ENCODE measurements around the gene OR1D2.
"Not testable (repeated sequence)": the region's sequence is repeated elsewhere in the genome, so short reads cannot be mapped to it uniquely, and the experiment has no call there.

OR1D2 gene, protein sequence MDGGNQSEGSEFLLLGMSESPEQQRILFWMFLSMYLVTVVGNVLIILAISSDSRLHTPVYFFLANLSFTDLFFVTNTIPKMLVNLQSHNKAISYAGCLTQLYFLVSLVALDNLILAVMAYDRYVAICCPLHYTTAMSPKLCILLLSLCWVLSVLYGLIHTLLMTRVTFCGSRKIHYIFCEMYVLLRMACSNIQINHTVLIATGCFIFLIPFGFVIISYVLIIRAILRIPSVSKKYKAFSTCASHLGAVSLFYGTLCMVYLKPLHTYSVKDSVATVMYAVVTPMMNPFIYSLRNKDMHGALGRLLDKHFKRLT

DNA sequence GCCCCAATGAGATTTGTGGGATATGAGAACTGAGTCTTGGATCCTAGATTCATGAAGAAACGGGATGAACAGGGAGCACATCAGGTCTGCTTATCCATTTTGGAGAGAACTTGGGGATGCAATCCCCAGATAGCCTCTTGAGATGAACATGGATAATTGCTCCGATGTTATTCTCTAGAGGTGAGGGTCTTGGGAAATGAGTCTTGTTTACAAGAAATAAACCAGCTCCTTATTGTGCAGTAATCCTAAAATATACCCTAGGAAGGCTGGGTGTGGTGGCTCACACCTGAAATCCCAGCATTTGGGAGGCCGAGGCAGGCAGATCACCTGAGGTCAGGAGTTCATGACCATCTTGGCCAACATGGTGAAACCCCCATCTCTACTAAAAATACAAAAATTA is at the start of gene OR1D2:
OR1D2 (minus strand) TSS at position 101 of the 400 bp plus-strand sequence. CDS start 11,426 bp downstream, outside the sequence.
- TF ChIP-seq, protein P1, sequence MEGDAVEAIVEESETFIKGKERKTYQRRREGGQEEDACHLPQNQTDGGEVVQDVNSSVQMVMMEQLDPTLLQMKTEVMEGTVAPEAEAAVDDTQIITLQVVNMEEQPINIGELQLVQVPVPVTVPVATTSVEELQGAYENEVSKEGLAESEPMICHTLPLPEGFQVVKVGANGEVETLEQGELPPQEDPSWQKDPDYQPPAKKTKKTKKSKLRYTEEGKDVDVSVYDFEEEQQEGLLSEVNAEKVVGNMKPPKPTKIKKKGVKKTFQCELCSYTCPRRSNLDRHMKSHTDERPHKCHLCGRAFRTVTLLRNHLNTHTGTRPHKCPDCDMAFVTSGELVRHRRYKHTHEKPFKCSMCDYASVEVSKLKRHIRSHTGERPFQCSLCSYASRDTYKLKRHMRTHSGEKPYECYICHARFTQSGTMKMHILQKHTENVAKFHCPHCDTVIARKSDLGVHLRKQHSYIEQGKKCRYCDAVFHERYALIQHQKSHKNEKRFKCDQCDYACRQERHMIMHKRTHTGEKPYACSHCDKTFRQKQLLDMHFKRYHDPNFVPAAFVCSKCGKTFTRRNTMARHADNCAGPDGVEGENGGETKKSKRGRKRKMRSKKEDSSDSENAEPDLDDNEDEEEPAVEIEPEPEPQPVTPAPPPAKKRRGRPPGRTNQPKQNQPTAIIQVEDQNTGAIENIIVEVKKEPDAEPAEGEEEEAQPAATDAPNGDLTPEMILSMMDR (conservative IDR thresholded peaks at IDR 0.05; ENCODE audit: low read depth, low read length), result no peak
- no peak within 1 kb of the TSS for H3K4me3 ChIP-seq (ENCODE audit: low read length)
- DNase-seq (ENCODE audit: low read depth), result no peak

DNA sequence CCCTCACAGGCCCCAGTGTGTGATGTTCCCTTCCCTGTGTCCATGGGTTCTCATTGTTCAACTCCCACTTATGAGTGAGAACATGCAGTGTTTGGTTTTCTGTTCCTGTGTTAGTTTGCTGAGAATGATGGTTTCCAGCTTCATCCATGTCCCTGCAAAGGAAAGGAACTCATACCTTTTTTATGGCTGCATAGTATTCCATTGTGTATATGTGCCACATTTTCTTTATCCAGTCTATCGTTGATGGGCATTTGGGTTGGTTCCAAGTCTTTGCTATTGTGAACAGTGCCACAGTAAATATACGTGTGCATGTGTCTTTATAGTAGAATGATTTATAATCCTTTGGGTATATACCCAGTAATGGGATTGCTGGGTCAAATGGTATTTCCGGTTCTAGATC is 33.3 kb upstream of the OR1D2 start:
- not testable (repeated sequence) for DNase-seq (ENCODE audit: low read depth); H3K4me3 ChIP-seq (ENCODE audit: low read length)

DNA sequence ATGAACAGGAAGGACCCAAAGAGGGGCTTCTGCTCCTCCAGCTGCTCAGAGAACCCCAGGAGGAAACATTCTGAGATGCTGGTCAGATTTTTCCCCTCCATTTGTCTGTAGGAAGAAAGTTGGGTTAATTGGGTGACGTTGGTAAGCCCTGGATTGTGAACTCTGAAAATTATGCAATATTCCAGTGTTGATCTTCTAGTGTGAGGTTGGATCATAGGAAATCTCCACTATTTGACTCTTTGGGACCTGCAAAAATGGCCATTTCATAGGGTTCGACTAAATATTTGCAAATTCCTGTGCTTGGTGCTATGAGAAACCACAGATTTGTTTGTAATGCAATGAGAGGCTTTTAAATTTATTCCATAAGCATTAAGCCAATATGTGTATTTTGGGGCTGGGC is 23.2 kb upstream of the OR1D2 start, which contains the start of gene OR1G1:
OR1G1 (minus strand) TSS at position 101 of the 400 bp plus-strand sequence; CDS start at position 101, 0 bp downstream.
- TF ChIP-seq, protein P1 (conservative IDR thresholded peaks at IDR 0.05; ENCODE audit: low read depth, low read length), result no peak
- H3K4me3 ChIP-seq (ENCODE audit: low read length), result no peak within 1 kb of the TSS
- no peak for DNase-seq (ENCODE audit: low read depth)

DNA sequence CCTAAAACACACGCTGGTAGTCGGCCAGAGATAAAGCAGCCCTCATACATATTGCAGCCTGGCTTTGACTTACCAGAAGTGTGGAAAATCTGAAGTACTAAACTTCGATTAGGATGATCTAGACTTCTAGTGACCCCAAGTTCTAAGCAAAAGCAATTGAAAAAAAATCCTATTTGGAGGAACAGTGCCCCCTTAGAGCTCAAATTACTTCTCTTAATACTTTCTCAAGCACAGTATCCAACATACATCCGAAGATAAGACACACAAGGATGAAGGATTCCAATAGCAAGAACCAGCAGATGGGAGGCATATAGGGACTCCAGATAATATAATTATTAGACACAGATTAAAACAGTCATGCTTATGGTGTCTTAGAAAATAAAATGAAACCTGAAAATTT is 30.4 kb downstream of the OR1D2 start:
- DNase-seq (ENCODE audit: low read depth); H3K4me3 ChIP-seq (ENCODE audit: low read length): not testable (repeated sequence)

DNA sequence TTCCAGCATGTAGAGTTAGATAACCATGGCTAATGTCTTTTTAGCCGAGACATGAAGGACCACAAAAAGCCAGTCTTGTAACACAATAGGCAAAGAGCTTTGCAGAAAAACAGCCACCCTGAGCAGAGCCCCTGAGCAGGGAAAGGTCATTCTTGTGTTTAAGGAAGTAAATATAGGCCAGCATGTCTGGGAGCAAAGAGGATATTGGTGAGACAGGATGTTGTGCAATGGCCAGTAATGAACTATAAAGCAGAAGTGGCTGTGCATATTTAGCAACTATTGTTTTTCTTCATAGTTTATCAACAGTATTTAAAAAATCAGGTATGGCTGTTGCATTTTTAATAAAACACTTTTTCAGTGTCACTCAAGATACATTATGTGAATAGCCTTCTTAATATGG is 39.0 kb downstream of the OR1D2 start:
- DNase-seq (ENCODE audit: low read depth); H3K4me3 ChIP-seq (ENCODE audit: low read length): not testable (repeated sequence)

DNA sequence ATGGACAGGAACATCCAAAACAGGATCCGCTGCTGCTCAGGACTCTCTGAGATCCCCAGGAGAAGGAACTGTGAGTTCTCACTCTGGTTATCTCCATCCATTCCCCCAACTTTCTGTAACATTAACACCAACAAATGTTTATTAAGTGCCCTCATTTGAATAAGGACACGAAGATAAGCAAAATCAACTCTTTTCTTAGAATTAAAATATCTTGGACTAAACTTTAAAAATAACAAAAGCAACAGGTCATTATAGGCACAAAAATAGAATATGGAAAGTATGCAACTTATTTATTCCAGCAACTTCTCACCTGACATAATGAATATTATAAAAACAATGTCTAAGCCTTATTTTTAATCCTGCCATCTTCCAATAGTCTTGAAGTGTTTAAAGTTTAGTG is 40.7 kb downstream of the OR1D2 start, which contains the start of gene OR1D5:
OR1D5 (minus strand) TSS at position 101 of the 400 bp plus-strand sequence; CDS start at position 101, 0 bp downstream.
- H3K4me3 ChIP-seq (ENCODE audit: low read length); DNase-seq (ENCODE audit: low read depth): not testable (repeated sequence)

DNA sequence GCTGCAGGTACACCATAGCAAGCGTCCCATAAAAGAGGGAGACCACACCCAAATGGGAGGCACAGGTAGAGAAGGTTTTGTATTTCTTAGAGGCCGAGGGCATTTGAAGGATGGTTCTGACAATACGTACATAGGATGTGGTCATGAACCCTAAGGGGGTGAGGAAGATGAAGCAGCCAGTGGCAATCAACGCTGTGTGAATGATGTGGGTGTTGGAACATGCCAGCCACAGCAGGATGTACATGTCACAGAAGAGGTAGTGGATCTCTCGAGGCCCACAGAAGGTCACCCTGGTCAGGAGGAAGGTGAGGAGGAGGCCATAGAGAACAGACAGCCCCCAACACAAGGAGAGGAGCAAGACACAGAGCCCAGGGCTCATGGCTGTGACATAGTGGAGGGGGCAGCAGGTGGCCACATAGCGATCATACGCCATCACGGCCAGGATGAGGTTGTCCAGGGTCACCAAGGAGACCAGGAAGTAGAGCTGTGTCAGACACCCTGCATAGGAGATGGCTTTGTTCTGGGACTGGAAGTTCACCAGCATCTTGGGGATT is 41.3 kb downstream of the OR1D2 start:
- DNase-seq (ENCODE audit: low read depth); H3K4me3 ChIP-seq (ENCODE audit: low read length): not testable (repeated sequence)

DNA sequence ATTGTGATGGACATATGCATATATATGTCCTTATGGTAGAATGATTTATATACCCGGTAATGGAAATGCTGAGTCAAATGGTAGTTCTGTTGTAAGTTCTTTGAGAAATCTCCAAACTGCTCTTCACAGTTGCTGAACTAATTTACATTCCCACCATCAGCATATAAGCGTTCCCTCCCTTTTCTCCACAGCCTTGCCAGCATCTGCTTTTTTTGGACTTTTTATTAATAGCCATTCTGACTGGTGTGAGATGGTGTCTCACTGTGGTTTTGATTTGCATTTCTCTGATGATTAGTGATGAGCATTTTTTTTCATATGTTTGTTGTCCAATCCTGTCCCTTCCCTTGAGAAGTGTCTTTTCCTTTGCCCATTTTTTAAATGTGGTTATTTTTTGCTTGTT is 49.4 kb downstream of the OR1D2 start:
- not testable (repeated sequence) for H3K4me3 ChIP-seq (ENCODE audit: low read length); DNase-seq (ENCODE audit: low read depth)

DNA sequence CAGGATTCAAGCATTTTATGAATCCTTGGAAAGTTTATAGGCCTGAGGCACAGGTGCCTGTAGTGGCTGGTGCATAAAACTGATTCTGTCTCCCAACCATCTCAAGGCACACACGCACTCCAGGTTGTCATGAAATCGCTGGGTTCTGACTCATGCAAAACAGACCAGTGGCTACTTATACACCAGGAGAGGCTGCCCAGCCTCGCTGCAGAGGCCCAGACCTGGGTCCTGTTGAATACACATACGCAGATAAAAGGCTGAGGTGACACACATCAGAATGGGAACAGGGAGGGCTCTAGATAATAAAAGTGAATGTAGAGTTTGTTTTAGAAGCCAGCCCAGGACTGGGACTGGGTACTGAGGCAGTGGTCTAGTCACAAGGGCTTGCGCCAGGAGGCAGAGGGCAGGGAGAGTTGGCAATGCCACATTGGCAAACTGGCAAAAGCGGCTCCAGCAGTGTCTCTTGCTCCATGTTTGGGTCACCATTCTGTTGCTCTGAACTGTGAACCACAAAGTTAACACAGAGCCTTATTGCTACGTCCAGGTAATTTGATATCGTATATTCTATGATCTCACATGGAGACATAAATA is 54.4 kb downstream of the OR1D2 start:
- H3K4me3 ChIP-seq (ENCODE audit: low read length), result no peak overlapping the region
- DNase-seq (ENCODE audit: low read depth), result no peak
- TF ChIP-seq, protein P1 (conservative IDR thresholded peaks at IDR 0.05; ENCODE audit: low read depth, low read length), result no peak

DNA sequence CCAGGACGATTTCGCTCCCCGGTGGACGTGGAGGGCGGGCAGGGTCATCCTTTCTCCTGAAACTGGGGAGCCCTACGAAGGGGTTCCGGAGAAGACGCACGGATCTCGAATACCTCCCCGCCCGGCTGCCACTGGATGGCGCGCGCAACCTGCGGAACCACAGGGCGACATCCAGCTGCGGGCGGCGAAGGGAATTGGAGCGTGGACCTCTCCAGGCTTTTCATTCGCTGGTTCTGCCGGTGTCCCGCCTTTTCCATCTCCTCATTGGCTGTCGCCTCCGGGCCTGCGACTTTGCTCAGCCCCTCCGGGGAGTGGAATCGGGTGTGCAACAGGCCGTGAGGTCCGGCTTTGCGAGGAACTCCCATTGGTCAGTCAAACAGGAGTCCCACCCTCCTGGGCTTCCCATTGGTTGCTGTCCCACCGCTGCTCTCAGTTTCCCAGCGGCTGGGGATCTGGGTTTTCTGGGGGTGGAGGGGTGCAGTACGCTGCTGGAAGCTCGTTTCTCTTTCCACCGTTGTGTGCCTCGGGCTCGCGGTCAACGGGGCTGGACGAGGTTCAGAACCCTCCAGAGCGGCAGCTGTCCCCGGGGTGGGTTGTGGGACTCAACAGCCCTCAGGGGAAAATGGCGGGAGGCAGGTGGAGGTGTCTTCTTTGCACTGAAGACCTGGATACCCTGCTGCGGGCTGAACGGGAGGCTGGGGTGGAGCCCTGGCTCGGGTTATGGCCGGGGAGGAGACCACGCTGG is 55.3 kb downstream of the OR1D2 start:
- peak overlapping the region; percentile 83 for H3K4me3 ChIP-seq (ENCODE audit: low read length)
- TF ChIP-seq, protein P1 (conservative IDR thresholded peaks at IDR 0.05; ENCODE audit: low read depth, low read length), result peak; percentile 72

More for the DNA sequence above, 55.3 kb downstream of the OR1D2 start:
- DNase-seq (ENCODE audit: low read depth), result peak; percentile 94

Data from retinal pigment epithelial cell (primary cell).